HepG2 (cell line): ENCODE data around the gene PREX1. TPM values are rescaled to one million over a fixed set of nuclear protein-coding genes. Genes with fewer than 3 reads are reported as not detected.

ENCODE experiments used
- ATAC-seq: fragments of 200-7000 bp; cut with Tn5 transposase; 3 replicates; pipeline ENCODE4 v1.9.1; 2020; ENCODE audit warnings: mild to moderate bottlenecking, moderate library complexity
- BruUV-seq: library from RNA; stranded (reverse); fragments of 400-500 nt; replicated peaks from 2 replicates; lab custom pipeline; 2021; lab: Mats Ljungman, UMichigan
- CTCF ChIA-PET: fragments of 300-600 bp; formaldehyde crosslinking; extraction: SDS; loops from one replicate; lab custom pipeline; 2021; ENCODE audit warnings: low total read pairs, inconsistent platforms, low intra/inter-chr PET ratio; lab: Yijun Ruan, JAX
- POLR2A ChIA-PET: fragments of 350-600 bp; sonication (Branson Sonifier 250); formaldehyde crosslinking; loops from one replicate; lab custom pipeline; 2020; ENCODE audit warnings: antibody characterized with exemption, inconsistent platforms; lab: Yijun Ruan, JAX
- DNase-seq: peaks from one replicate; pipeline ENCODE4 v3.0.0-alpha.2; 2015; ENCODE audit warnings: low spot score
- FAIRE-seq: peaks from 3 replicates; lab custom pipeline; 2011; peaks lifted over from hg19 to GRCh38; lab: Jason Lieb, UNC
- H2AFZ ChIP-seq: one replicate; pipeline ENCODE4 v1.6.1; 2011; ENCODE audit warnings: low read length, inconsistent platforms
- H3K27ac ChIP-seq: fragments of 300-600 bp; 3 replicates; pipeline ENCODE4 v1.8.0; 2011; ENCODE audit warnings: mixed run types, mild to moderate bottlenecking, mixed read lengths, low read length, inconsistent platforms; ENCODE audit not compliant: insufficient read depth; ENCODE audit errors: extremely low read length
- H3K27me3 ChIP-seq, 2 experiments: fragments of 200-600 bp in 1 of 2; 2 replicates in 1 of 2; 3 replicates in 1 of 2; pipeline versions ENCODE4 v1.6.0 to v1.8.0; 2011; ENCODE audit warnings: low read length in 2 of 2, mild to moderate bottlenecking in 2 of 2, moderate library complexity in 2 of 2, inconsistent platforms in 1 of 2; ENCODE audit not compliant: insufficient read depth in 2 of 2, control insufficient read depth in 1 of 2
- H3K36me3 ChIP-seq, 2 experiments: fragments of 200-600 bp in 1 of 2; replicated peaks in 1 of 2; 2 replicates in 1 of 2; 3 replicates in 1 of 2; pipeline versions ENCODE4 v1.5.1 to v1.8.0; 2011; ENCODE audit warnings: low read length in 2 of 2, inconsistent platforms in 1 of 2; ENCODE audit not compliant: insufficient read depth in 2 of 2, control insufficient read depth in 1 of 2
- H3K4me1 ChIP-seq: 2 replicates; pipeline ENCODE4 v1.5.1; 2012; ENCODE audit warnings: low read length, inconsistent platforms; ENCODE audit not compliant: insufficient read depth
- H3K4me2 ChIP-seq: 2 replicates; pipeline ENCODE4 v1.6.0; 2011; ENCODE audit warnings: low read depth, low read length, inconsistent platforms
- H3K4me3 ChIP-seq, 3 experiments: fragments of 200-600 bp in 1 of 3; sonication (generic), shearing (Covaris generic) in 1 of 3; replicated peaks in 1 of 3; 2 replicates each; pipeline ENCODE4 v1.5.1; 2011 to 2016; ENCODE audit warnings: low read length in 3 of 3, inconsistent platforms in 2 of 3, low read depth in 2 of 3, mild to moderate bottlenecking in 2 of 3, control low read depth in 1 of 3, mixed read lengths in 1 of 3; ENCODE audit not compliant: insufficient read depth in 1 of 3
- H3K79me2 ChIP-seq: one replicate; pipeline ENCODE4 v1.6.1; 2011; ENCODE audit warnings: low read length, inconsistent platforms; ENCODE audit not compliant: insufficient read depth
- H3K9ac ChIP-seq: 2 replicates; pipeline ENCODE4 v1.6.0; 2011; ENCODE audit warnings: mild to moderate bottlenecking, low read depth, low read length, inconsistent platforms; ENCODE audit not compliant: insufficient read depth
- H3K9me3 ChIP-seq: 2 replicates; pipeline ENCODE4 v1.5.1; 2012; ENCODE audit warnings: mild to moderate bottlenecking, low read length
- H4K20me1 ChIP-seq: 2 replicates; pipeline ENCODE4 v1.6.0; 2011; ENCODE audit warnings: inconsistent platforms, mild to moderate bottlenecking, low read length, moderate library complexity; ENCODE audit not compliant: insufficient read depth
- FOXK1 ChIP-seq: sonication (generic); formaldehyde crosslinking; IDR thresholded peaks from 2 replicates; pipeline ENCODE4 v1.4.0; 2020; ENCODE audit warnings: low read depth, missing genetic modification reagents, borderline replicate concordance
- HOXA3 ChIP-seq: sonication (generic); formaldehyde crosslinking; IDR thresholded peaks from 2 replicates; pipeline ENCODE4 v1.5.0; 2020; ENCODE audit warnings: missing genetic modification reagents
- KAT8 ChIP-seq: IDR thresholded peaks from 2 replicates; pipeline ENCODE4 v1.6.1; 2016; ENCODE audit warnings: missing genetic modification reagents, missing compliant biosample characterization
- KDM1A ChIP-seq: IDR thresholded peaks from 2 replicates; pipeline ENCODE4 v1.6.1; 2016; ENCODE audit warnings: missing compliant biosample characterization
- KLF13 ChIP-seq: sonication (generic); formaldehyde crosslinking; IDR thresholded peaks from 2 replicates; pipeline ENCODE4 v1.4.0; 2020; ENCODE audit warnings: mild to moderate bottlenecking, missing genetic modification reagents
- MED8 ChIP-seq: sonication (generic); formaldehyde crosslinking; IDR thresholded peaks from 2 replicates; pipeline ENCODE4 v1.8.1; 2023; ENCODE audit warnings: mild to moderate bottlenecking, missing genetic modification reagents; ENCODE audit not compliant: insufficient replicate concordance
- MXD1 ChIP-seq: sonication (generic); formaldehyde crosslinking; IDR thresholded peaks from 2 replicates; pipeline ENCODE4 v1.4.0; 2020; ENCODE audit warnings: mild to moderate bottlenecking, missing genetic modification reagents
- RFXAP ChIP-seq: sonication (generic); formaldehyde crosslinking; IDR thresholded peaks from 2 replicates; pipeline ENCODE4 v1.4.0; 2020; ENCODE audit warnings: missing genetic modification reagents, borderline replicate concordance
- SNAPC2 ChIP-seq: sonication (generic); formaldehyde crosslinking; IDR thresholded peaks from 2 replicates; pipeline ENCODE4 v1.8.1; 2022; ENCODE audit warnings: mild to moderate bottlenecking, missing genetic modification reagents
- STAG1 ChIP-seq: sonication (generic); formaldehyde crosslinking; IDR thresholded peaks from 2 replicates; pipeline ENCODE4 v1.4.0; 2020; ENCODE audit warnings: missing genetic modification reagents
- ZFP41 ChIP-seq: sonication (generic); formaldehyde crosslinking; IDR thresholded peaks from 2 replicates; pipeline ENCODE4 v1.4.0; 2020; ENCODE audit warnings: mild to moderate bottlenecking, missing genetic modification reagents, borderline replicate concordance
- ZMYM3 ChIP-seq: sonication (generic); formaldehyde crosslinking; IDR thresholded peaks from 2 replicates; pipeline ENCODE4 v1.5.1; 2020; ENCODE audit warnings: mild to moderate bottlenecking, missing genetic modification reagents
- ZNF143 ChIP-seq: sonication (generic); formaldehyde crosslinking; IDR thresholded peaks from 2 replicates; pipeline ENCODE4 v1.4.0; 2020; ENCODE audit warnings: missing genetic modification reagents
- ZNF333 ChIP-seq: sonication (generic); formaldehyde crosslinking; IDR thresholded peaks from 2 replicates; pipeline ENCODE4 v1.4.0; 2020; ENCODE audit warnings: mild to moderate bottlenecking, missing genetic modification reagents, borderline replicate concordance
- ZNF7 ChIP-seq: IDR thresholded peaks from 2 replicates; pipeline ENCODE4 v1.6.1; 2016; ENCODE audit warnings: missing biosample characterization, missing genetic modification reagents
- ZNF776 ChIP-seq: sonication (generic); formaldehyde crosslinking; IDR thresholded peaks from 2 replicates; pipeline ENCODE4 v1.4.0; 2020; ENCODE audit warnings: mild to moderate bottlenecking, missing genetic modification reagents
- ZNF782 ChIP-seq: sonication (generic); formaldehyde crosslinking; IDR thresholded peaks from 2 replicates; pipeline ENCODE4 v1.4.0; 2020; ENCODE audit warnings: missing genetic modification reagents, mild to moderate bottlenecking, borderline replicate concordance
- WGBS: methylation state at CpG from one replicate; pipeline ENCODE4 v1.1.6; 2017; ENCODE audit warnings: low lambda C conversion rate; 5-methylcytosine and 5-hydroxymethylcytosine counted together
- in situ Hi-C: cut with HindIII; loops from 2 replicates; pipeline ENCODE4 v1.10.0; 2017; ENCODE audit warnings: low pct_unique_long_range_greater_than_20kb; ENCODE audit not compliant: extremely low pct_ligation_motif_present
- intact Hi-C: fragments of 100-400 bp; cut with micrococcal nuclease; formaldehyde crosslinking; loops from one replicate; pipeline ENCODE4 v1.10.0; 2022; ENCODE audit not compliant: unreplicated experiment
- polyA plus RNA-seq, 8 experiments: library from polyadenylated mRNA; depleted of rRNA in 3 of 8; stranded (reverse) in 7 of 8; unstranded in 1 of 8; fragments of >200 nt; fragmentation: Illumina TruSeq in 4 of 8; extraction: Trizol in 4 of 8; gene quantifications; 2 replicates each; pipeline versions ENCODE4 v1.2.1 to v1.2.3, GENCODE V29; 2011 to 2016; ENCODE audit warnings: low read depth in 4 of 8, missing spikeins in 1 of 8, mixed read lengths in 1 of 8; ENCODE audit not compliant: insufficient read depth in 1 of 8
- total RNA-seq, 5 experiments: library from RNA; depleted of rRNA; stranded (reverse); fragments of >200 nt; fragmentation: Illumina TruSeq; extraction: Trizol; gene quantifications; 2 replicates each; pipeline ENCODE4 v1.2.3, GENCODE V29; 2016; ENCODE audit warnings: low read depth in 1 of 5

The PREX1 gene
- total and polyA plus RNA-seq, 2 of the 13 experiments (the other 11 are each of a cell fraction or from before 2014, with no cell fraction given), result 0.02 to 0.04 TPM

GRCh38 chr20:48698507-48699267 is 129.1 kb downstream of the PREX1 start:
- Histone ChIP-seq H3K9ac (no peak overlapping the region), H2AFZ (no peak overlapping the region), H3K4me2 (no peak overlapping the region; the same call in 1 of the 2 replicates), H3K4me1 (peaks cover 23% of the 10 kb centered on the region), H4K20me1 (no peaks in the 10 kb centered on the region), H3K79me2 (no peaks in the 10 kb centered on the region), H3K9me3 (no peaks in the 10 kb centered on the region)
- ATAC-seq (peak; percentile 35), FAIRE-seq (no peak), DNase-seq (no peak)
- BruUV-seq, result no TSS peak
- CTCF ChIA-PET, result interaction anchor here (2.1 kb wide), 1 partner anchor 41 kb away, joined by 7 read pairs; no protein-coding TSS in a partner anchor
- WGBS, result 61% methylated on average over 13 of the region's 13 CpGs
- TF ChIP-seq ZNF143 (CRISPR knock-in tag), result peak; percentile 8; the same call in 1 of the 2 replicates
- TF ChIP-seq SNAPC2 (CRISPR knock-in tag), result no peak
- TF ChIP-seq ZNF782 (CRISPR knock-in tag), result 0 out of 2 replicates have a peak, but pooled peaks have one; percentile 28
- TF ChIP-seq ZMYM3, result 0 out of 2 replicates have a peak, but pooled peaks have one; percentile 10
- peak; percentile 14; the same call in 1 of the 2 replicates for TF ChIP-seq ZNF776 (CRISPR knock-in tag)
- no peak for TF ChIP-seq KAT8 (CRISPR knock-in tag)
- TF ChIP-seq MXD1 (CRISPR knock-in tag), result 0 out of 2 replicates have a peak, but pooled peaks have one; percentile 28
- TF ChIP-seq KLF13 (CRISPR knock-in tag), result no peak
- TF ChIP-seq ZNF7 (CRISPR knock-in tag), result no peak
- TF ChIP-seq MED8 (CRISPR knock-in tag), result peak; percentile 2
- TF ChIP-seq HOXA3 (CRISPR knock-in tag), result 0 out of 2 replicates have a peak, but pooled peaks have one; percentile 0
- TF ChIP-seq KDM1A (CRISPR knock-in tag), result no peak
- no peak for TF ChIP-seq ZFP41
- 0 out of 2 replicates have a peak, but pooled peaks have one; percentile 0 for TF ChIP-seq RFXAP
- TF ChIP-seq STAG1 (CRISPR knock-in tag), result peak; percentile 37
- TF ChIP-seq ZNF333, result 0 out of 2 replicates have a peak, but pooled peaks have one; percentile 10
- no peak for TF ChIP-seq FOXK1 (CRISPR knock-in tag)
- TF ChIP-seq, all 625 proteins: peak for 10
- Histone ChIP-seq H3K4me3 (no peak overlapping the region), H3K36me3 (no peaks in the 10 kb centered on the region), H3K27me3 (no peaks in the 10 kb centered on the region), H3K27ac (no peak overlapping the region)
- in situ Hi-C loops, result no loop called here
- intact Hi-C loops, result no loop called here
- POLR2A ChIA-PET, result interaction anchor here (0.9 kb wide), 1 partner anchor 30 kb away, joined by 3 read pairs; no protein-coding TSS in a partner anchor
